Transverse colon (tissue), 4 donors: Measurements from ENCODE around the gene FRG2B.

Experiments
- EP300 ChIP-seq: sonication (generic); formaldehyde crosslinking; IDR thresholded peaks from one replicate; pipeline ENCODE4 v1.6.1; 2017; ENCODE audit warnings: antibody characterized with exemption, low read depth
- POLR2AphosphoS5 ChIP-seq, 3 donors: sonication (generic); formaldehyde crosslinking; IDR thresholded peaks; one replicate each; pipeline ENCODE4 v1.6.1; 2016; ENCODE audit warnings: antibody characterized with exemption in 3 of 3
- TF ChIP-seq, protein P1 (sequence below), 5 experiments: fragments of 200-600 bp in 3 of 5; fragments of 450-650 bp in 2 of 5; sonication (generic) in 3 of 5; IDR thresholded peaks; 1 replicate in 2 of 5; 2 replicates in 3 of 5; pipeline ENCODE4 v1.5.1; 2016 to 2017; ENCODE audit warnings: antibody characterized with exemption in 5 of 5, inconsistent platforms in 3 of 5, mild to moderate bottlenecking in 2 of 5, moderate library complexity in 1 of 5

DNA sequence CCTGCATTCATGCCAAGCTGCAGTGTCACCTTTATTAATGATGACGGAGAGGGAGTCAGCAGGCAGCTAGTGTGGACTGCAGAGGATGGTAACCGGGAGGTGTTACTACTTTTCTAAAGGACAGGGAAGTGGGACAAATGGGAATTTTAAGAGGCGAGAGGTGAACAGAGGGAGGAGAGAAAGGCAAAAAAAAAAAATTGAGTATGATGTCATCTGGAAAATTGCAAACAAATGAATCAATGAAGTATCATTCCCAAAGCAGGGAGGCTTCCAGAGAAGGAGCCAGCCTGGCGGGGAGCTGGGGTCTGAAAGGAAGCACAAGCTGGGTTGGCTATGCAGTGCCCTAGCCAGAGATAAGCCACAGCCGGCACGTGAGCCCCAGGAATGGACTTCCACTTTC lies 12.9 kb downstream of the FRG2B start:
- TF ChIP-seq, protein P1, sequence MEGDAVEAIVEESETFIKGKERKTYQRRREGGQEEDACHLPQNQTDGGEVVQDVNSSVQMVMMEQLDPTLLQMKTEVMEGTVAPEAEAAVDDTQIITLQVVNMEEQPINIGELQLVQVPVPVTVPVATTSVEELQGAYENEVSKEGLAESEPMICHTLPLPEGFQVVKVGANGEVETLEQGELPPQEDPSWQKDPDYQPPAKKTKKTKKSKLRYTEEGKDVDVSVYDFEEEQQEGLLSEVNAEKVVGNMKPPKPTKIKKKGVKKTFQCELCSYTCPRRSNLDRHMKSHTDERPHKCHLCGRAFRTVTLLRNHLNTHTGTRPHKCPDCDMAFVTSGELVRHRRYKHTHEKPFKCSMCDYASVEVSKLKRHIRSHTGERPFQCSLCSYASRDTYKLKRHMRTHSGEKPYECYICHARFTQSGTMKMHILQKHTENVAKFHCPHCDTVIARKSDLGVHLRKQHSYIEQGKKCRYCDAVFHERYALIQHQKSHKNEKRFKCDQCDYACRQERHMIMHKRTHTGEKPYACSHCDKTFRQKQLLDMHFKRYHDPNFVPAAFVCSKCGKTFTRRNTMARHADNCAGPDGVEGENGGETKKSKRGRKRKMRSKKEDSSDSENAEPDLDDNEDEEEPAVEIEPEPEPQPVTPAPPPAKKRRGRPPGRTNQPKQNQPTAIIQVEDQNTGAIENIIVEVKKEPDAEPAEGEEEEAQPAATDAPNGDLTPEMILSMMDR (IDR thresholded peaks at IDR 0.05) = no peak
- TF ChIP-seq EP300 (no peak), POLR2AphosphoS5 (IDR thresholded peaks at IDR 0.05) (no peak)
